HG03460 (cell line): Measurements from ENCODE around the gene CAMK1G.

Experiments used
- ATAC-seq: cut with Tn5 transposase; IDR thresholded peaks from one replicate; pipeline ENCODE4 v1.9.1; 2021; ENCODE audit not compliant: unreplicated experiment

CAMK1G gene

GRCh38 chr1:209633335-209633997, 50.0 kb downstream of the CAMK1G start:
- no peak for ATAC-seq

- ATAC-seq: no peak
Measured at GRCh38 chr1:209634005-209634737, 50.7 kb downstream of the CAMK1G start.

GRCh38 chr1:209635850-209636249, 52.3 kb downstream of the CAMK1G start:
- ATAC-seq: no peak

- no peak for ATAC-seq
Measured at GRCh38 chr1:209641832-209642172, 58.3 kb downstream of the CAMK1G start.

GRCh38 chr1:209642816-209643215, 59.3 kb downstream of the CAMK1G start:
- ATAC-seq: no peak

DNA sequence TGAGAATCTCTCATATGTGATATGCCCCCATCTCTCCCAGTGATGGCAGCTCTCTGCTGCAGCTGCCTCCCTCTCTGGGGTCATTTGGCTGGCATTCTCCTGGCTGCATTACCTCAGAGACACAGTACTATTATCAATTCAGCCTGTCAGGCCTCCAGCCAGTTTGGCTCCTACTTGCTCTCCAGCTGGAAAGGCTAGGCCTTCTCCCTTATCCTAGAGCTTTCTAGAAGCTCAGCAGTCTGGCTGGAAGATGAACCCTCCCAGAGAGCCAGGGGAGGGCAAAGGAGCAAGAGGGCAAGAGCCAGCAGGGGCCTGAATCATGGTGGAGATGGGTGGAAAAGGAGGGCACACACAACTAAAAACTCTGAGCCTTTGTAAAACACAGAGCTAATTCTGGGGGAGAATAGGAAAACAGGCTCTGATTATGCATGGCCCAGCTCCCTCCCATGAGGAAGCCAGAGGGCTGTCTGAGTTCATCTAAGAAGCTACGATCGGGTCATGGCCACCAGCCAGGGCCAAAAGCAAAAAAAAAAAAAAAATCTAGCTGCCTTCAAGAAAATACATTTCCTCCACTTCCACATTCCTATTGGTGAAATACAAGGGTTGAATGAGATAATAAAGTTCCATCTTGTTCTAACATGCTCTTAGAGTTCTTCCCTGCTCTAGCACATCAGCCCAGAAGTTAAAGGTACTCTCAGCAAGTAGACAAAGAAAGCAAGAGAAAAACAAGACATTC, 59.9 kb downstream of the CAMK1G start:
- no peak for ATAC-seq

DNA sequence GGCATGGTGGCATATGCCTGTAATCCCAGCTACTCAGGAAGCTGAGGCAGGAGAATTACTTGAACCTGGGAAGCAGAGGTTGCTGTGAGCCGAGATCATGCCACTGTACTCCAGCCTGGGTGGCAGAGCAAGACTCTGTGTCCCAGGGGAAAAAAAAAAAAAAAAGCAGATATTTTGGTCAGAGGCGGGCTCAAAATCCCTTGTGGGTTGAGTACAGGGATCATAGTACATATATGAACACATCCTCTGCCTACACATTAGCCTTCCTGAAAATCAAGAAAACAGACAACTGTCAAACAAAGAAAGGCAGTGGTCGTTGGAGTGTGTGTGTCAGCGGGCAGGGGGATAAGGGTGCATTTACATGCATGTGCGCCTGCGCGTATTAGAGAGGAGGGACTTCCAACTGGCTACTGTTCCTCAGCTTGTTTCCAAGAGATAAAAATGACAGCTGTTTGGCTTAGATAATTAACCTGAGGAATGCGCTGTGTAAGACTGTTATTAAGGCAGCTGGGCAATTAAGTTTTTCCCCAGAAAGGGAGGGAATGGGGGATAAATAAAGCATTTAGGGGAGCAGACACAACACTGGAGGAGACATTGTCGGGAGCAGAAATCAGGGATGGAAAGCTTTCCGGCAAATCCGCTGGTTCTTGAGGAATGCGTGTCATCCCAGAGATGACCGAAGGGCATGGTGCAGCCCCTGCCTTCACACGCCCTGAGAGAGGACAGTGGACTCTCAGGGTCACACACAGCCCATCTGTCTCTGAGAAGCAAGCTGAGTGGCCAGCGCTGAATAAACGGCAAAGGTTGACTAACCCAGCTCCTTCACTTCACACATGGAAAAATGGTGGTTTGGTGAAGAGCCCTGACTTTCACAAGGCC, 62.3 kb downstream of the CAMK1G start:
- no peak for ATAC-seq

GRCh38 chr1:209646558-209646957, 63.0 kb downstream of the CAMK1G start:
- no peak for ATAC-seq

DNA sequence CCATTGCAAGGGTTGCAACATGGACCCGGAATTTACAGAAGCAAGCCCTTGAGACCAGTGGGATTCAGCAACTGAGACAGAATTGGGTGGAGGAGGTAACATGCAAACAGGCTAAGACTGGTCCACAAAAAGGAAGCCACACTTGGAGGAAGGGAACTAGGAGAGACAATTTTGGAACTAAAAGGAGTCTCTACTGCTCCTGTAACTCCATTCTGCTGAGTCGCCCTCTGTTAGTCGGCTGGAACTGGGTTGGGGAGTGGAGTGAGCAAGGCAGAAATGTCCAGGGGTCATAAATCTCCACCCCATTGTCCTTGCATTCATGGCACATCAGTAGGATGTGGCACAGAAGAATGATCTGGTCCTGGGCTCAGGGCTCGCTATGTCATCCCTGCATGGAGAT, 63.6 kb downstream of the CAMK1G start:
- no peak for ATAC-seq

- no peak for ATAC-seq
Measured at GRCh38 chr1:209648346-209648745, 64.8 kb downstream of the CAMK1G start.

DNA sequence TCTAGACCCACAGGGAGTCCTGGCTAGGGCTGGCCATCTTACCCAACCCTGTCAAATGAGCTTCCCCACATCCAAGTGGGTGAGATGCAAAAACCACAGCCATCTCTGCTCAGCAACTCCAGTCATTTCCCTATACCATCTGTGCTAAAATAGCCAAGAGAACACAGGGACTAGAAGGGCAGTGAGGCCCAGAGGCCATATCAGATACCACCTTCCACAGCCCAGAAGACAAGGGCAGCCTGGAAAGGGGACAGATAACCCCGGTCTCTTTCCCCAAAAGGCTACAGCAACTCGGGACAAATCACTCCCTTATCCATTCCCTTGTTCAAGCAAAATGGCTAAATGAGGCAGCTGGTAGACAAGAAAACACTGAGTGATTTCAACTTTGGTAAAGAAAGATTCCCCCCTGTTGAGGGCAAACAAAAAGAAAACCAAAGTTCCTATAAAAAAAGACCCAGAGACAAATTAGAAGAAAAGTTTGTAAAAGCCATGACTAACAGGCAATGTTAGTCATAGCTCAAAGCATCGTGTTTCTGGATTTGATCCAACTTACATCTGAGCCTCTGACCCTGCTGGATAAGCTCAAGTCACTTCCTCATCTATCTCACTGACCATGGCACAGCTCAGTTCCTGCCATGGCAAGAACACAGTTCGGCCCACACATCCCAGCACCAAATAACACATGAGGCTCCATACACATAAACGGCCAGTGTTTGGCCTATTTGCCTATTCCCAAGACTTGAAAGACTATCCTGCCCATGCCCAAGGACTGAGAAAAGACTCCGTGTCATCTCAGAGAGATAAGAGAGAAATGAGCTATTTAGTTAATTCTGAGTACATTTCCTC, 65.6 kb downstream of the CAMK1G start:
- no peak for ATAC-seq

DNA sequence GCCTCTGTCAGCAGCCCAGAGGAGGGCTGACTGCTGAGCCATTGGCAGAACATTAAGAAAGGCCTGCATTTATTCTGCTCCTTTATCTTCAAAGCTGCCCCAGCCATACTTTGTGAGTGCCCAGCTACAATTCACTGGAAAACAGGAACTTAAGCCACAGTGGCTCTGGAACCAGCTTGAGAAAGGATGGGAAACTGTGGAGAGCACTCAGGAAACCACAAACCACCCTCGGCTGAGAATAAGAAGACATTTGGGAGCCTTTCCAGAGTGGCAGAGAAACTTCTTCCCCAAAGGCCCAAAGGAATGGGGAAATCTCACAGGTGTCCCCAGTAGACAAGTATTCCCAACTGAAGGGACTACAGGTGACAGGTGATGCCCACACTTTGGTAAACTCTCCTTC, 66.9 kb downstream of the CAMK1G start:
- no peak for ATAC-seq

DNA sequence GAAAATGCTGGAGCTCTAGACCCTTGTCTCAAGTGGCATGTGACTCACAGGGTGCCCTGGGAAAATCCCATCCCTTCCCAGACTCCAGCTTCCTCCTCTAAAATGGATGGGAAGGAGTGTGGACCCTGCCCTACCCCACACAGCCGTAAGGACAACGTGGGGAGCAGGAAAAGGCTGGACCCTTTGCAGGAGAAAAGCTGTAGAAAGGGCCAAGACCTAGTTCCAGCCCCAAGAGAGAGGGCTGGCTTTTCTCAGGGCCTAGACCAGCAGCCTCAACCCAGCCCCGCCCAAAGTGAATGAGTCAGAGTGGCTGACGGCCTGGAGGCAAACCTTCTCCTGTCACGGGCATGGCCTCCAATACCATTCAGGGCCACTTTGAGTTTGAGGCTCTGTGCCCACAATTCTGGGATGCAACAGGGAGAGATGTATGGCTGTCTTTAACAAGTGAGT, 67.6 kb downstream of the CAMK1G start:
- peak; percentile 47 for ATAC-seq

DNA sequence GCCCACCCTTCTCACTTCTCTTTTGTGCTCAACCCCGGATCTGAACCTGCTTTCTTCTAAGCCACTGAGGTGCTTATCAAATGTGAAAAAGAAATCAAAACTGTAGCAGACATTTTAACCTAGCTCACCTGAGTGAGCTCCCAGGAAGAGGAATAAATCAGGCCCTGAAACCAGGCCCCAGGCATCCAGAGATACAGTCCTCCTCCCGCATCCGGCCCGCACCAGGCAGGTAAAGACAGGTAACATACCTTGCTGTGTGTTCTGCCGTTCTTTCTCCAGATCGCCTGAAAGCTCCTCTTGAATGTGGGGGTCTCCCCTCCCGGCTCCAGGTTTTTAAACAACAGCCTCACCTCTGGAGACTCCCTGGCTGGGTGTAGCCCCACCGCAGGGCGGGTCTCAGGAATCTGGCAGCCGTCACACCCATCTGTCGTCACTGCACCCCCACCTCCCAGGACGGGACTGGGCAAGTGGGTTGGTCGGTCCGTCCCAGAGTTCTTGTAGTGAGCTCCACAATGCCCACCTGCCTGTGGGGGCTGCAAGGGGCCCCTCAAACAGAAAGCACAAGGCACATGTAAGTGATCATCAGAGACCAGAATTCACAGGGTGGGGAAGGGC, 68.7 kb downstream of the CAMK1G start, which contains the start of gene LAMB3:
LAMB3 (minus strand) TSS at position 305 of the 615 bp plus-strand sequence. CDS start 1,481 bp downstream, outside the sequence.
- no peak for ATAC-seq

DNA sequence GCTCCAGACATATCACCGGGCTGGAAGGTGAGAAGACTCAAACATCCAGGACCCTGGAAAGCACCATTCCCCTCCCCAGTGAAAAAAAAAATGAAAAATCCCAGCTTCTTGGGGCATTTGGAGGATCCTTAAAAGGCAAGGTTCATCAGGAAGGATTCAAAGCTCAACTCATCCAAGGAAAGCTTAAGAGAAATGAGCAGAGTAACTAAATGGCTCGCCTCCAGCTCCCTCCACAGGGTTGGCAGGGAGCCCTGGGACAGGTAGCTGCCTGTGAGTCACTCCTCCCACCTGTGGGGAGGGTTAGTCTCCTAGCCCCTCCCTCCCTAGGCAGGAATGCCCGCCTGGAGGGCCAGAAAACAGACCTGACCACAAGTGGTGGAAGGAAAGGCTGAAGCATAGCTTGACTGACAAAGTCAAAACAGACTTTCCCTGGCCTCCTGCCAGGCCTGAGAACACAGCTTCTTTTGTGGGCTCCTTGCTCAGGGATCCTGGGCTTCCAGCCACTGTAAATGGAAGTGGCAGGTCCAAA, 69.4 kb downstream of the CAMK1G start:
- no peak for ATAC-seq

DNA sequence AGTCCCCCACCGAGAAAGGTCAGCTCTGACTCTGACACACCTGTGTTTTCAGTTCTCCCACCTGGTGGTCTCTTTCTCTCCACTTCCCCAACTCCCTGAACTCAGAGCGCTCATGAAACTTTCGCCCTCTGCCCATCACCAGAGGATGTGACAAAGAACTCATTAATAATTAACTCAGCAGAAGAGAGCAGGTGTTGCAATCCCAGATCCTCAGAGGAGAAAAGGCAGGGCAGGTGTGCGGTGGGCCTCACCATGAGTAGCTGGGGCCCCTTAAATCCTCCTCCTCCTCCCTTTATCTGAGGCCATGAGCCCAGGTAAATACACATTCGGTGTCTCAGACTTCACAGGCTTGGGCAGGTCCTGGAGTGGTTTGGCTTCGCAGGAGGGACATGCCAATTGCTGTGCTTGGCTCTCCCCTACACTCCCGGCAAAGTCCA, 70.4 kb downstream of the CAMK1G start:
- peak; percentile 61 for ATAC-seq

DNA sequence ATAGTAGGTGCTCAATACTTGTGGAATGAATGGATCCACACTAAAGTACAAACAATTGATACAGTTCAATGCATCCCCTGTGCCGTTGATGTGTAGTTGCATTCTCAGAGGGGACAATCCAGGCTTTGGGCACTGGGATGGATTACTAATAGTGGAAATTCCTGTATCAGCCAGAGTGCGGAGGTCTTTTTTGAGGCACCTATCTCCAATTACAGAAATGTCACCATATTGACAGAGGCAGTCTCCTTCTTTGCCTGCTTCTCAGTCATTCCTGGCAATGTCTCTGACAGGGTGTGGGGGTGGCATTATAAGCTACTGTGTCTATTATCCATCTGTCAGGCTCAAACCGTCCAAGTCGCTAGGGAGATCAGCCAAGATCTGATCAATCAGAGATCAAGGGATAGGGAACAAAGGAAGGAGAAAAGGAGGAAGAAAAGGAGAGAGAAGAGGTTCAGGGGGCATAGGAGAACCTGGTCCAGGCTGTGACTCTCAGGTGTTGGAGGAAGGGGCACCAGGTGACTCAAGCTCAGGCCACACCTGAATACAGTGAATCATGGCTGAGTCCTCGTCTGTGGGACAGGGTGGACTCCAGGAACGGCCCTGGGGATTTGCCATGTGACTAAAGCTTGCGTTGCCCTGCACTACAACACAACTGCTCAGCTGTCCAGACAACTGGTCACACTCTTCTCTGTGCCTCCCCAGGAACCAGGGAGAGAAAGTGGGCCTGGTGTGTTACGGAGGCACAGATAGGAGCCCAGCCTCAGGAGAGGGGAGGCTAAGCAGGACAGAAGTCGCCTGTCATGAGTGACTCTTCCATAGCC, 72.1 kb downstream of the CAMK1G start:
- no peak for ATAC-seq

DNA sequence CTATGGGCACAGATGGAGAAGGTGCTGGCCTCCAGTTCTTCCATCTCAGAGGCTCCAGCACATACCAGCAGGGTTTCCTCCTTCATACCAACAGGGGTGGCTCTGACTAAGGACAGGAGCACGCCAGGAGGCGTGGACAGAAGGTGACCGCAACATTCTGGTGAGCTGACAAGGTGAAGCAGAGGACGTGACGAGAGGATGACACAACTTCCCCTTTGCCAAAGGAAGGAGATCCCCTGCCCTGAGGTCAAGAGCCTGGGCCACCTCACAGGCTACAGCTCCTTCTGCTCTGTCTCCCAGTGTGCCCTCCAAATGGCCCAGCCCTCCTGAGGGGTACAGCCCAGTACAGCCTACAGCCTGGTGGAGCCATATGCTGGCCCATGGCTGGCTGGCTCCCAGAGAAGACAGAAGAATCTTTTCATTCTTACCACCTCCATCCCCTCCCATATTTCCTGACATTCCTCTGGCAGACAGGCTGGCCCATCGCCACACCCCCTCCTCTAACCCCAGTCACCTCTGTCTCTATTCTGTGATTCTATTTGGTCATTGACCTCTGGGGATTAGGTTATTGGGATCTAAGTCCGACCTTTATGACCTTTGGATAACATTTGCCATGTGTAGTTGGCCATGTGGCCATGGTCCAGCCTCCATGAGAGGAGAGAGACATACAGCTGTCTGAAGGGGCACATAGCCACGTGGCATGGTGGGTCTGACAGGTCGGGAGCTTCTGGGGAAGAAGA, 73.8 kb downstream of the CAMK1G start:
- ATAC-seq: no peak
